ENCODE results near the gene GRK5. TPM values are rescaled to one million over a fixed set of nuclear protein-coding genes. Genes with fewer than 3 reads are reported as not detected.

GRK5 gene
- total RNA-seq, 1 experiment from 2014 or later: 5.8 TPM

DNA sequence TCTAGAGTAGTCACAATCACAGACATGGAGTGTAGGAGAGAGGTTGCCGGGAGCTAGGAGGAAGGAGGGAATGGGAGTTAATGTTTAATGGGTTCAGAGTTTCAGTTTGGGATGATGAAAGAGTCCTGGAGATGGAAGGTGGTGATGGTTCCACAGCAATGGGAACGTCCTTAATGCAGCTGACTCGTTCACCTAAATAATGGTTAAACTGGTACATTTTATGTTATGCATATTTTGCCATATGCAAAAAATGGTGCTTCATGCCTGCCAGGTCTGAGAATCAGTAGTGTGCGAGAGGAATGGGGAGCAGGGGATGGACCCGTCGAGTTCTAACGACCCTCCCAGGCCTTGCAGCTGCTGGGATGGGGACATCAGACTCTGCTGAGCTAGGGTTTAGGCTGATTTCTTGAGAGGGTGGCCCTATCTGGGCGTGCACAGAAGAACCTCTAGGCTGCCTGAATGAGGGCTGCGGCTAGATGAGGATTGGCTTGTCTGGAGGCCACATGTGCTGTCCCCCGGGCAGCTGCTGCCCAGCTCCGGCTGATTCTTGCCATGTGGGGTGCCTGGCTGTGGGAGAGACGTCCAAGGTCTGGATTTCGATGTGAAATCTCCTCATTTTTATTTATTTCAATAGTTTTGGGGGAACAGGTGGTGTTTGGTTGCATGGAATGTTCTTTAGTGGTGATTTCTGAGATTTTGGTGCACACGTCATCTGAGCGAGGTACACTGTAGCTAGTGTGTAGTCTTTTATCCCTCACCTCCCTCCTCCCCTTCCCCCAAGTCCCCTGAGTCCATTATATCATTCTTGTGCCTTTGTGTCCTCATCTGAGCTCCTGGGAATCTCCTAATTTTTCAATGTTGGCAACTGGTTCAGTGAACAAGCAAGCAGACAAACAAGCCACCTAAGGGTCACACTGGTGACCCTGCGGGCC, 116.0 kb downstream of the GRK5 start:
- DNase-seq (ENCODE audit: low spot score): no peak

GRCh38 chr10:119325131-119325530, 117.8 kb downstream of the GRK5 start:
- in situ Hi-C loops (cut with HindIII; ENCODE audit: low sequenced_read_pairs): no loop called here
- DNase-seq (ENCODE audit: low spot score): no peak

More for the DNA sequence above, 116.0 kb downstream of the GRK5 start:
- in situ Hi-C loops (cut with HindIII; ENCODE audit: low sequenced_read_pairs): no loop called here

- in situ Hi-C loops (cut with HindIII; ENCODE audit: low sequenced_read_pairs): no loop called here
- DNase-seq (ENCODE audit: low spot score): no peak
Measured at GRCh38 chr10:119326167-119326566, 118.8 kb downstream of the GRK5 start.

DNA sequence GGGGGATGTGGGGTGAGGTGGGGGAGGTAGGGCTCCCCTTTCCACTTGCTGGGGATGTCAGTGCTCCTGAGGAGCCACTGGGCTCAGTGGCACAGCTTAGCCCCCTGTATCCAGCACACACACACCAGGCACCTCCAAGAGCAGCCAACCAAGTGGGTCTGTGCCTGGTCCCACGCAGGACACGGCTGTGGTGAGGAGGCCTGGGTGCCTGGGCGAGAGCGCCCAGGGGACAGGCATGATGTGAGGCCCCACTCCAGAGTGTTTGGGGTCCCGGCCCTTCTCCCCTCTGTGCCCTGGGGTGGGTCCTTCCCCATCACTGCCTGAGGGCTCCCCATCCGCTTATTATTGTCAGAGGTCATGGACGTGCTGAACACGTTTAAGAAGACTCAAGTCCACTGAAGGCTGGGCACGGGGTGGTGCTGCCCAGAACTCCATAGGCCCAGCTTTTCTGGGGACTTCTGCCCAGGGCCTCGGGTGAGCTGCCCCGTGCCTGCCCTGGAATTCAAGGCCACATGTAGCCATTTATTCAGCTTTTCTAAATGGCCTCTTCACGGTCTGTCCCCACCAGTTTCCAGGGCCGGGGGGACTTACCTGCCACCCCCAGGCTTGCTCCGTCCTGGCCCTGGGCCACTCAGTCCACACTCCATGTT, 119.8 kb downstream of the GRK5 start:
- in situ Hi-C loops (cut with HindIII; ENCODE audit: low sequenced_read_pairs): no loop called here
- no peak for DNase-seq (ENCODE audit: low spot score)

DNA sequence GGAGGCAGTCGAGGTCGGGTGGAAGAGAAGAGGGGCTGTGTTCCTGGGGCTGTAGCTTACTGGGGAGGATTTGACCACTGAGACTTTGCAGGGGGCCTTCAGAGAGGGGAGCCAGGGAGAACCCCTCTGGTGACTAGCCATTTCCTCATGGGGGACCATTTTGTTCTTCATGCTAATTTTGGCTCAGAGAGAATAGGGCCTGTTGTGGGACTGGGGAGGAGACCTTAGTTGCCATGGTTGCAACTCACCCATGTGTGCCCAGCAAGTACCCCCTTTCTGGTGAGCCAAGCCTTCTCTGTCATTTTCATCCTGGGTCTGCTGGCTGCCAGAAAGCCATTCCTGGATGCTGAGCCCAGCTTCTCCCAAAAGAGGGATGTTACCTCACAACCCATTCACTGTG, 120.9 kb downstream of the GRK5 start:
- no peak for DNase-seq (ENCODE audit: low spot score)
- in situ Hi-C loops (cut with HindIII; ENCODE audit: low sequenced_read_pairs): no loop called here

DNA sequence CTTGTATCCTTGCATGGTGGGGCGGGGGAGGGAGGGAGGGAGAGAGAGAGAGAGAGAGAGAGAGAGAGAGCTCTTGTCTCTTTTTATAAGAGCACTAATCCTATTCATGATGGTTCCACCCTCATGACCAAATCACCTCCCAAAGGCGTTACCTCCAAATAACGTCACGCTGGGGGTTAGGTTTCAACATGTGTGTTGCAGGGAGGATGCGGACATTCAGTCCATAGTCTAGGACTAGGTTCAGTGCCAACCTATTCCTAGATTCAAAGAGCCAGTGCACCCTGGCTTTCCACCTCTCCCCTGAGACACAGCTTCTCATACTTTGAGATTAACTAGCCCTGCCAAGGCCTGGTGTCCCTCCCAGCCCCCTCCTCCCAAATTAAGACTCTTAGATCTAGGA, 123.0 kb downstream of the GRK5 start:
- in situ Hi-C loops (cut with HindIII; ENCODE audit: low sequenced_read_pairs): no loop called here
- no peak for DNase-seq (ENCODE audit: low spot score)

DNA sequence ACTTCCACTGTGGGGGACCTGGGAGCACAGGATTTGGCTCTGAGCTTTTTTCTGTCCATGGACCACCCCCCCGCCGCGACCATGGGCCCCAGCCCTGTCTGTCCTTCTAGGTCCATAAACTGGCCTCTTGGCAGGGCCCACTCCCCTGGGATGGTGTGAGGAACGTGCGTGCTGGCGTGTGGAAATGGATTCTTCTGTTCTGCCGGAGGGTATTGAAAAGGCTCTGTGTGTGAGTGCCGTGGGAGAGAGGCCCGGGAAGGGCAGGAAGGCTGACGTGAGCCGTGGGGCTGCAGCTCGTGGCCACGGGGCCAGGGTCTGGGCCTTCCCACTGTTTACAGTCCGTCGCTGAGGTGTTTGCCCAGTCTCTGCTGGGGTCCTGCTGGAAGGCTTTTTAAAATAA, 123.7 kb downstream of the GRK5 start:
- DNase-seq (ENCODE audit: low spot score): no peak
- in situ Hi-C loops (cut with HindIII; ENCODE audit: low sequenced_read_pairs): no loop called here

GRCh38 chr10:119333146-119333792, 125.9 kb downstream of the GRK5 start:
- in situ Hi-C loops (cut with HindIII; ENCODE audit: low sequenced_read_pairs): no loop called here
- no peak for DNase-seq (ENCODE audit: low spot score)

- DNase-seq (ENCODE audit: low spot score): no peak
- in situ Hi-C loops (cut with HindIII; ENCODE audit: low sequenced_read_pairs): no loop called here
Measured at GRCh38 chr10:119335671-119336353, 128.4 kb downstream of the GRK5 start.

DNA sequence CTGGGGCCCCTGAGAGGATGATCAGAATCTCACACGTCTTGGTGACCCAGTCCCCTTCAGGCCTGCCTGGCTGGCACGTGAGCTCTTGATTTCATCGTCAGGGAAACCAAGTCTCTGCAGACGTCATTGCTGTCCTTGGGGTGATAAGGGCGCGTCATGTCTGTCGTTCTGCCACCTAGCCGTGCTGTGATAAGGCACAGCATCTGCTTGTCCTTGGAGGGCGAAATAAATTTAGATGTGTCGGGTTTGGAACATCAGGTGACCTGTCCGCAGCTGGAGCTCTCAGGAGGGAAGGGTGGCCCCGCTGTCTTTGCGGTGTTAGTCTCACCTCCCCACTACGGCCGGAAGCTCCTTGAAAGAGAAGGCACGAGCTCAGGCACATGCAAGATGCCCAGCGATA, 129.2 kb downstream of the GRK5 start:
- no peak for DNase-seq (ENCODE audit: low spot score)
- in situ Hi-C loops (cut with HindIII; ENCODE audit: low sequenced_read_pairs): no loop called here

GRCh38 chr10:119337223-119337622, 129.9 kb downstream of the GRK5 start:
- no peak for DNase-seq (ENCODE audit: low spot score)
- in situ Hi-C loops (cut with HindIII; ENCODE audit: low sequenced_read_pairs): no loop called here

DNA sequence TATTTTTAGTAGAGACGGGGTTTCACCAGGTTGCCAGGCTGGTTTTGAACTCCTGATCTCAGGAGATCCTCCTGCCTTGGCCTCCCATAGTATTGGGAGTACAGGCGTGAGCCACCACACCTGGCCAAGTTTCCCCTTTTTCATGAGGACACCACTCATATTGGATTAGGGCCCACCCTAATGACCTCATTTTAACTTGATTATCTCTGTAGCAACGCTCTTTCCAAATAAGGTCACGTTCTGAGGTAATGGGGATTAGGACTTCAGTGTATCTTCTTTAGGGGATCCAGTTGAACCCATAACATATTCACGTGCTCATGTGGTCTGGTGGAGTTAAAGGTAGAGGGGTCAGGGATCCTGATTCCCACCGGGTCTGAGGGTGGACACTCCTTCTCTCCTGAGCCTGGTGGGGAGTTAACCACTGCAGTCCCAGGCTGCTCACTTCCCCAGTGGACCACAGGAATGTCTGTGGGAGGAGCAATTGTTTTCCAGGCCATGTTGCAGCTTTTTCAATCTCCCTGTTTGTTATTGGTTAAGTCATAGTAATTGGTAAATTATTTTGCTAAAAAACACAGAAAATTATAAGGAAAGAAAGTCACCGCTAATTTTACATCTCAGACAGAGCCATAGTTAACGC, 130.5 kb downstream of the GRK5 start:
- in situ Hi-C loops (cut with HindIII; ENCODE audit: low sequenced_read_pairs): no loop called here
- no peak for DNase-seq (ENCODE audit: low spot score)

DNA sequence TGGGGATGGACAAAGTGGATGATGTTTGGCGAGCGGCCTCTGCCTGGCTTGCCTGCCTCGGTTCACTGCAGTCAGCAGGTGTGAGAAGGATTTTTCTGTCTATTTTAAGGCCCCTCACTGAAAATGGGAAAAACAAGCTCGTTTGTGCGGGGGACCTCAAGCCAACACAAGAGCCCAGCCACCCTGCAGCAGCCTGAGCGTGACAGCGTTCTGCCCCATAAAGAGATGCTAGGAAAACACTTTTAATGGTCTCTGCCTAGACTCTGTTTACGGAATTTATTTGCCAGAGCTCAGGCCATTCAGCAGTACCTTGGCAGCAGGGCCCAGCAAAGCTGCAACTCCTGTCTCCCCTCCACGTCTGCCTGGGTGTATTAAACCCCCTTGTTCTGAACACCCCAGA, 131.7 kb downstream of the GRK5 start:
- DNase-seq (ENCODE audit: low spot score): no peak
- in situ Hi-C loops (cut with HindIII; ENCODE audit: low sequenced_read_pairs): no loop called here

DNA sequence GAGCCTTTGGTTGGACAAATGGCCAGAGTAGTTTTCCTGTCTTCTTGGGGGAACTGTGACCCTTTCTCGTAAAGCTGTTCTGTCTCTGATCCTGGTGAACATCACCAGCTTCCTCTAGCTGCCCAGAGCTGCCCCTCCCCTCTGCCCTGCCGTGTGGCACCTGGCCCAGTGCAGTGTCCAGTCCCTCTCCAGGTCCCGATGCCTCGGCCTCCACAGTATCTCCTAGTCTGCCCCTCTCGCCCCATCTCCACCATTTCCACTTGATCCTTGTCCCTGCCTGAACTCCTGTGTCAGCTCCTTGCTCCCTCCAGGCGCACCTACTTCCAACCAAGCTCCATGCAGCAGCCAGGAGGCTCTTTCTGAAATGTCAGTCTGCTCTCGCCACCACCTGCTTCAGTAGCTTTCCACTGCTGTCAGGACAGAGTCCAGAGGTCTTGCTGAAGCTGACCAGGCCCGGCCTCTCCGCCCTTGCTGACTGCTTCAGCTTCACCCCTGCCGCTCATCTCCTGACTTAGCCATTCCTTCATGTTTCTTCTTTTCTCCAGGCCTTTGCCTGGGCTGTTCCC, 133.6 kb downstream of the GRK5 start:
- in situ Hi-C loops (cut with HindIII; ENCODE audit: low sequenced_read_pairs): no loop called here

GRCh38 chr10:119341459-119342301, 134.3 kb downstream of the GRK5 start:
- in situ Hi-C loops (cut with HindIII; ENCODE audit: low sequenced_read_pairs): no loop called here
- no peak for DNase-seq (ENCODE audit: low spot score)

More for the DNA sequence above, 133.6 kb downstream of the GRK5 start:
- DNase-seq (ENCODE audit: low spot score): peak; percentile 67

DNA sequence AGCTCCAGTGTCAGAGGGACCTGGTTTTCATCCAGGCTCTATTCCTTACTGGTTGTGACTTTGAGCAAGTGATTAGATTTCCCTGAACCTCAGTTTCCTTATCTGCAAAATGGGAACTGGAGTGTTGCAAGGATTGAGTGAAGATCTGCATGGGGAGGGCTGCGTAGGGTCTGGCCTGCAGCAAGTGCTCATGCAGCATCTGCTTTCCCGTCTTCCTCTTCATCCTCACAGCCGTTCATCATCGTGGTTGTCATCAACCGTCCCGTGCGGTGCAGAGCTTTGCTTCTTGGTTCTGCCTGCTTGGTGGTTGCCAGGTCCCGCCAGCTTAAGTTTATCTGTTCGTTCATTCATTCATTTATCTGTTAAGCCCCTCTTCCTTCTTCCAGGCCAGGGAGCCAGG, 135.0 kb downstream of the GRK5 start:
- no peak for DNase-seq (ENCODE audit: low spot score)
- in situ Hi-C loops (cut with HindIII; ENCODE audit: low sequenced_read_pairs): no loop called here

DNA sequence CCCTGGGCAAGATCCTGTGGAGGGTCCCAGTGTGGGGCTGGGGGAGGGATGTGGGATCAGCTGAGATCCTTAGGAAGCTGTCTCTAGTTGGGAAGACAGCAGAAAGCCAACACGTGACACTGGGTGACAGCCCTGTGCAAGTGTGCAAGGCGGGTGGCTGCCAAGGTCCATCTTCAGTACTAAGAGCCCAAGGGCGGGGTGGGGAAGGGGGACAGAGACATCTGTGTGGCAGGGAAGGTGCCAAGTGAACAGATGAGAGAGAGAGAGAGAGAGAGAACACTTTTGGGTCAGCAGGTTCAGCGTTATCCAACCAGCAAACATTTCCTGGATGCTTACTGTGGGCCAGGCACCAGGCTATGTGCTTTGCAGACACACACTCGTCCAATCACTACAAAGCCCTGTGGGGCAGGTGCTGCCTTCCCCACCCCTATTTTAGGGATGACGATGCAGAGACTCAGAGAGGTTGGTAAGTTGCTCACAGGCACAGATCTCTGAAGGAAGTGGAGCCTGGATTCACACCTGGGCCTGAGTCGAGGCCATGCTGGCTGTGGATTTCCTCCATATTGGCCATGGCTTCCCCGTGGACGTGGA, 135.7 kb downstream of the GRK5 start:
- in situ Hi-C loops (cut with HindIII; ENCODE audit: low sequenced_read_pairs): no loop called here
- peak; percentile 23 for DNase-seq (ENCODE audit: low spot score)

GRCh38 chr10:119344381-119344780, 137.0 kb downstream of the GRK5 start:
- peak; percentile 63 for DNase-seq (ENCODE audit: low spot score)
- in situ Hi-C loops (cut with HindIII; ENCODE audit: low sequenced_read_pairs): no loop called here
